K562 (cell line): ENCODE results near the gene KIF26A. TPM values are rescaled to one million over a fixed set of nuclear protein-coding genes. Genes with fewer than 3 reads are reported as not detected.

Experiments
- ATAC-seq: fragments of 200-7000 bp; cut with Tn5 transposase; 3 replicates; pipeline ENCODE4 v1.9.1; 2020; ENCODE audit warnings: moderate library complexity
- BruUV-seq: library from RNA; stranded (reverse); fragments of 400-500 nt; replicated peaks from 2 replicates; lab custom pipeline; 2021; lab: Mats Ljungman, UMichigan
- CTCF ChIA-PET: fragments of 300-600 bp; formaldehyde crosslinking; extraction: SDS; loops from one replicate; lab custom pipeline; 2021; ENCODE audit warnings: low intra/inter-chr PET ratio; lab: Yijun Ruan, JAX
- POLR2A ChIA-PET: fragments of 300-600, 350-650 bp; sonication (Branson Sonifier 250); formaldehyde crosslinking; extraction: SDS; loops from one replicate; lab custom pipeline; 2021; ENCODE audit warnings: antibody characterized with exemption, inconsistent platforms; lab: Yijun Ruan, JAX
- DNase-seq, 4 experiments: peaks; one replicate each; pipeline versions ENCODE4 v3.0.0 to v3.0.0-alpha.2; 2011 to 2018; ENCODE audit warnings: low spot score in 3 of 4, mixed read lengths in 3 of 4; ENCODE audit errors: extremely low read depth in 1 of 4
- FAIRE-seq: peaks from 2 replicates; lab custom pipeline; 2011; peaks lifted over from hg19 to GRCh38; lab: Jason Lieb, UNC
- H2AFZ ChIP-seq: 2 replicates; pipeline ENCODE4 v1.6.0; 2011; ENCODE audit warnings: low read depth, low read length, control low read depth, inconsistent platforms
- H3K27ac ChIP-seq: fragments of 200-600 bp; 3 replicates; pipeline ENCODE4 v1.8.0; 2011; ENCODE audit warnings: low read depth, mild to moderate bottlenecking, control low read depth, inconsistent platforms, low read length, moderate library complexity, mixed read lengths; ENCODE audit errors: extremely low read depth
- H3K27me3 ChIP-seq, 2 experiments: fragments of 300-600 bp in 1 of 2; 2 replicates in 1 of 2; 3 replicates in 1 of 2; pipeline versions ENCODE4 v1.6.0 to v1.8.0; 2011; ENCODE audit warnings: inconsistent platforms in 2 of 2, low read length in 2 of 2, mild to moderate bottlenecking in 1 of 2, mixed read lengths in 1 of 2, moderate library complexity in 1 of 2; ENCODE audit not compliant: control insufficient read depth in 2 of 2, insufficient read depth in 2 of 2
- H3K36me3 ChIP-seq: fragments of 300-600 bp; 3 replicates; pipeline ENCODE4 v1.8.0; 2011; ENCODE audit warnings: mild to moderate bottlenecking, low read length, inconsistent platforms; ENCODE audit not compliant: control insufficient read depth, insufficient read depth
- H3K4me1 ChIP-seq, 2 experiments: fragments of 200-600 bp in 1 of 2; replicated peaks in 1 of 2; 2 replicates in 1 of 2; 3 replicates in 1 of 2; pipeline versions ENCODE4 v1.5.1 to v1.8.0; 2011; ENCODE audit warnings: inconsistent platforms in 2 of 2, low read length in 2 of 2, mild to moderate bottlenecking in 1 of 2, mixed read lengths in 1 of 2, moderate library complexity in 1 of 2; ENCODE audit not compliant: control insufficient read depth in 2 of 2, insufficient read depth in 2 of 2
- H3K4me2 ChIP-seq: 2 replicates; pipeline ENCODE4 v1.6.1; 2011; ENCODE audit warnings: low read length, control low read depth, inconsistent platforms, mixed read lengths; ENCODE audit not compliant: insufficient read depth
- H3K4me3 ChIP-seq: fragments of 200-600 bp; sonication (generic), shearing (Covaris generic); 2 replicates; pipeline ENCODE4 v1.5.1; 2016; ENCODE audit warnings: control low read depth, inconsistent platforms
- H3K79me2 ChIP-seq: fragments of 200-600 bp; 3 replicates; pipeline ENCODE4 v1.8.0; 2011; ENCODE audit warnings: low read length, inconsistent platforms; ENCODE audit not compliant: control insufficient read depth, insufficient read depth
- H3K9ac ChIP-seq, 2 experiments: 2 replicates each; pipeline versions ENCODE4 v1.6.0 to v1.6.1; 2011; ENCODE audit warnings: low read depth in 2 of 2, low read length in 2 of 2, control low read depth in 1 of 2, inconsistent platforms in 1 of 2, mild to moderate bottlenecking in 1 of 2, mixed read lengths in 1 of 2; ENCODE audit not compliant: insufficient read depth in 1 of 2
- H3K9me1 ChIP-seq: one replicate; pipeline ENCODE4 v1.6.0; 2011; ENCODE audit warnings: inconsistent platforms, mild to moderate bottlenecking, low read length, moderate library complexity; ENCODE audit not compliant: control insufficient read depth, insufficient read depth
- H3K9me3 ChIP-seq: replicated peaks from 2 replicates; pipeline ENCODE4 v1.5.1; 2011; ENCODE audit warnings: low read depth, low read length, inconsistent platforms; ENCODE audit not compliant: control insufficient read depth, insufficient read depth
- H4K20me1 ChIP-seq: replicated peaks from 2 replicates; pipeline ENCODE4 v1.6.1; 2011; ENCODE audit warnings: low read length, inconsistent platforms, mixed read lengths; ENCODE audit not compliant: control insufficient read depth, insufficient read depth
- ASH1L ChIP-seq: fragments of 450-650 bp; IDR thresholded peaks from 2 replicates; pipeline ENCODE4 v1.6.1; 2018; ENCODE audit warnings: borderline replicate concordance, mild to moderate bottlenecking, low read depth; ENCODE audit not compliant: partially characterized antibody
- BRD4 ChIP-seq: fragments of 200-600 bp; sonication (generic); IDR thresholded peaks from 2 replicates; pipeline ENCODE4 v1.6.1; 2017; ENCODE audit warnings: inconsistent platforms
- MCM2 ChIP-seq: fragments of 450-650 bp; IDR thresholded peaks from 2 replicates; pipeline ENCODE4 v1.6.1; 2017; ENCODE audit warnings: low read depth, mild to moderate bottlenecking
- SRF ChIP-seq, 2 experiments: fragments of 250-450, 450-650 bp in 1 of 2; sonication (Bioruptor Pico) in 1 of 2; sonication (generic) in 1 of 2; formaldehyde crosslinking; IDR thresholded peaks; 2 replicates each; pipeline versions ENCODE4 v1.5.0 to v1.5.1; 2020 to 2022; ENCODE audit warnings: mild to moderate bottlenecking in 1 of 2, missing genetic modification reagents in 1 of 2
- TGIF2 ChIP-seq: sonication (generic); formaldehyde crosslinking; IDR thresholded peaks from 2 replicates; pipeline ENCODE4 v1.8.1; 2022; ENCODE audit warnings: mild to moderate bottlenecking, missing genetic modification reagents, moderate library complexity
- WGBS: fragments of 100-300 bp; shearing (Covaris generic); methylation state at CpG from one replicate; pipeline ENCODE4 v1.1.6; 2016; ENCODE audit warnings: low coverage, mixed read lengths; ENCODE audit not compliant: insufficient coverage; ENCODE audit errors: missing lambda C conversion rate; 5-methylcytosine and 5-hydroxymethylcytosine counted together
- in situ Hi-C: fragments of 300-500 bp; cut with MboI; formaldehyde crosslinking; loops from 4 replicates; pipeline ENCODE4 v1.15.0; 2018; ENCODE audit warnings: inconsistent platforms, mixed read lengths
- intact Hi-C: fragments of 100-400 bp; cut with micrococcal nuclease; formaldehyde crosslinking; loops from 2 replicates; pipeline ENCODE4 v1.14.2; 2022
- polyA plus RNA-seq, 8 experiments: library from polyadenylated mRNA; depleted of rRNA in 4 of 8; stranded (reverse) in 5 of 8; unstranded in 3 of 8; fragments of >200 nt; fragmentation: Nextera tagmentation in 2 of 8; fragmentation: Illumina TruSeq in 1 of 8; extraction: Ambion mirVana in 2 of 8; extraction: Trizol in 1 of 8; gene quantifications; 2 replicates each; pipeline versions ENCODE4 v1.2.1 to v1.2.3, GENCODE V29; 2011 to 2014; ENCODE audit warnings: inconsistent platforms in 1 of 8, missing spikeins in 1 of 8
- total RNA-seq, 7 experiments: library from RNA; depleted of rRNA in 6 of 7; stranded (reverse); fragments of >200 nt in 6 of 7; fragmentation: Illumina TruSeq in 2 of 7; extraction: Trizol in 2 of 7; gene quantifications; 2 replicates each; pipeline versions ENCODE4 v1.2.1 to v1.2.3, GENCODE V29; 2011 to 2021; ENCODE audit warnings: low replicate concordance in 1 of 7
- TF ChIP-seq, protein P1 (sequence below): fragments of 450-650 bp; IDR thresholded peaks from 2 replicates; pipeline ENCODE4 v1.6.1; 2017; ENCODE audit warnings: antibody characterized with exemption

The KIF26A gene
- total and polyA plus RNA-seq, 9 of the 15 experiments (the other 6 are each of a cell fraction or from before 2014, with no cell fraction given), result 0.04 TPM; not detected in 8

DNA sequence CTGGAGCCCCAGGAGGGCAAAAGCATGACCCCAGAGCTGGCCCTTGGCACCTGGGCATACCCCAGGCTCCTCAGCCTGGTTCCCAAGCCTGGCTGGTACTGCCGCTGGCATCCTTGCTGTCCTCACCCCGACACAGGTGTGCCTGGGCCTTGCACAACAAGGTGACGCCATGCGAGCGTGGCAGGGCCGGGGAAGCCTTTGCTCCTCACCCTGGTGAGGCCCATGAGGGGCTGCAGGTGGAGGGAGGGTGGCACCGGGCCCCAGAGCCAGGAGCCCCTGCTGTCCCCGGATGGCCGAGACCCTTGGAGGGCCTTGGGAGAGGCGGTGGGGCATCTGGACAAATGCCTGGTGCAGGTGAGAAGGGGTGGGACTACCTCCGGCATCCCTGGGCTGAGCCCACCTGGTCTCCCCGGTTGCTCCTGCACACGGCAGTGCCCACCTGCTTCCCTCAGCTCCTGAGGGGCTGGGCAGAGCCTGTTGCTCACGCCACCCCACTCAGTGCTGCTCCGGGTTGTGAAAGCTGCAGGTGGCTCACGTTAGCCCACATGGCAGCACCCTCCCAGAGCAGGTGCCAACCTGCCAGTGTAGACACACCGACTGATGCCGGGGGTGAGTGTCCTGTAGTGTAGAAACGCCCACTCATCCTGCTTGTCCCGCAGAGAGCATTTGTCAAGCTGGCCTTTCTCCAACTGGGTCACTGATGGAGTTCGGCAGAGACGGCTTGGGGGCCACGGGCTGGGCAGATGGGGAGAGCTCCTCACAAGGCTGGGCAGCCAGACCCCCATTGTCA is 24.6 kb upstream of the KIF26A start:
- CTCF ChIA-PET, result no interaction called here
- H3K4me3 ChIP-seq, result no peak overlapping the region
- no peak overlapping the region for H2AFZ ChIP-seq
- 0% methylated on average over 10 of the region's 23 CpGs for WGBS
- no peaks in the 10 kb centered on the region for H3K9me1 ChIP-seq
- no peaks in the 10 kb centered on the region; a peak in 2 of 5 replicates for H3K4me1 ChIP-seq
- no peak for TF ChIP-seq MCM2
- TF ChIP-seq SRF (CRISPR knock-in tag; IDR thresholded peaks at IDR 0.05), result no peak
- TF ChIP-seq TGIF2 (CRISPR knock-in tag), result no peak
- TF ChIP-seq ASH1L, result no peak
- no peak for TF ChIP-seq BRD4
- TF ChIP-seq, protein P1, sequence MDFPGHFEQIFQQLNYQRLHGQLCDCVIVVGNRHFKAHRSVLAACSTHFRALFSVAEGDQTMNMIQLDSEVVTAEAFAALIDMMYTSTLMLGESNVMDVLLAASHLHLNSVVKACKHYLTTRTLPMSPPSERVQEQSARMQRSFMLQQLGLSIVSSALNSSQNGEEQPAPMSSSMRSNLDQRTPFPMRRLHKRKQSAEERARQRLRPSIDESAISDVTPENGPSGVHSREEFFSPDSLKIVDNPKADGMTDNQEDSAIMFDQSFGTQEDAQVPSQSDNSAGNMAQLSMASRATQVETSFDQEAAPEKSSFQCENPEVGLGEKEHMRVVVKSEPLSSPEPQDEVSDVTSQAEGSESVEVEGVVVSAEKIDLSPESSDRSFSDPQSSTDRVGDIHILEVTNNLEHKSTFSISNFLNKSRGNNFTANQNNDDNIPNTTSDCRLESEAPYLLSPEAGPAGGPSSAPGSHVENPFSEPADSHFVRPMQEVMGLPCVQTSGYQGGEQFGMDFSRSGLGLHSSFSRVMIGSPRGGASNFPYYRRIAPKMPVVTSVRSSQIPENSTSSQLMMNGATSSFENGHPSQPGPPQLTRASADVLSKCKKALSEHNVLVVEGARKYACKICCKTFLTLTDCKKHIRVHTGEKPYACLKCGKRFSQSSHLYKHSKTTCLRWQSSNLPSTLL, result no peak
- no peak for ATAC-seq
- H3K4me2 ChIP-seq, result no peak overlapping the region
- H3K9ac ChIP-seq, result no peak overlapping the region
- no peaks in the 10 kb centered on the region for H3K36me3 ChIP-seq
- intact Hi-C loops (no loop called here), in situ Hi-C loops (no loop called here)
- H3K9me3 ChIP-seq, result no peaks in the 10 kb centered on the region
- no peak overlapping the region for H3K27ac ChIP-seq
- no TSS peak for BruUV-seq
- H4K20me1 ChIP-seq, result no peaks in the 10 kb centered on the region
- no peak for DNase-seq
- H3K27me3 ChIP-seq, result no peaks in the 10 kb centered on the region
- FAIRE-seq, result no peak
- no peaks in the 10 kb centered on the region for H3K79me2 ChIP-seq
- POLR2A ChIA-PET, result no interaction called here
